SH-SY5Y (cell line): ENCODE results near the gene GPR87.

Source experiments
- GATA2 ChIP-seq: IDR thresholded peaks from 2 replicates; pipeline ENCODE4 v1.6.1; 2011; ENCODE audit warnings: mild to moderate bottlenecking, low read depth, low read length
- GATA3 ChIP-seq: IDR thresholded peaks from 2 replicates; pipeline ENCODE4 v1.6.1; 2011; ENCODE audit warnings: low read depth, mild to moderate bottlenecking, low read length, moderate library complexity

GRCh38 chr3:151305775-151306151, 10.9 kb downstream of the GPR87 start:
- TF ChIP-seq GATA3 (no peak), GATA2 (no peak)
